ENCODE results near the gene TAAR6.

- no peak for TF ChIP-seq CTCF (IDR thresholded peaks at IDR 0.05)
- no peak for TF ChIP-seq POLR2A (IDR thresholded peaks at IDR 0.05)
- TF ChIP-seq POLR2AphosphoS5 (IDR thresholded peaks at IDR 0.05), result no peak
Measured at GRCh38 chr6:132611616-132612015, 41.5 kb downstream of the TAAR6 start.

Data from sigmoid colon (tissue), 4 donors.